DMS53 treated with DMSO at 0.1 percent for 48 hours (cell line): ENCODE results near the gene NAIF1.
"Not testable (repeated sequence)": the region's sequence is repeated elsewhere in the genome, so short reads cannot be mapped to it uniquely, and the experiment has no call there.

ENCODE experiments used
- DNase-seq: peaks from one replicate; lab custom pipeline; 2025; ENCODE audit not compliant: unreplicated experiment; lab: John Stamatoyannopoulos, UW

NAIF1 gene

DNA sequence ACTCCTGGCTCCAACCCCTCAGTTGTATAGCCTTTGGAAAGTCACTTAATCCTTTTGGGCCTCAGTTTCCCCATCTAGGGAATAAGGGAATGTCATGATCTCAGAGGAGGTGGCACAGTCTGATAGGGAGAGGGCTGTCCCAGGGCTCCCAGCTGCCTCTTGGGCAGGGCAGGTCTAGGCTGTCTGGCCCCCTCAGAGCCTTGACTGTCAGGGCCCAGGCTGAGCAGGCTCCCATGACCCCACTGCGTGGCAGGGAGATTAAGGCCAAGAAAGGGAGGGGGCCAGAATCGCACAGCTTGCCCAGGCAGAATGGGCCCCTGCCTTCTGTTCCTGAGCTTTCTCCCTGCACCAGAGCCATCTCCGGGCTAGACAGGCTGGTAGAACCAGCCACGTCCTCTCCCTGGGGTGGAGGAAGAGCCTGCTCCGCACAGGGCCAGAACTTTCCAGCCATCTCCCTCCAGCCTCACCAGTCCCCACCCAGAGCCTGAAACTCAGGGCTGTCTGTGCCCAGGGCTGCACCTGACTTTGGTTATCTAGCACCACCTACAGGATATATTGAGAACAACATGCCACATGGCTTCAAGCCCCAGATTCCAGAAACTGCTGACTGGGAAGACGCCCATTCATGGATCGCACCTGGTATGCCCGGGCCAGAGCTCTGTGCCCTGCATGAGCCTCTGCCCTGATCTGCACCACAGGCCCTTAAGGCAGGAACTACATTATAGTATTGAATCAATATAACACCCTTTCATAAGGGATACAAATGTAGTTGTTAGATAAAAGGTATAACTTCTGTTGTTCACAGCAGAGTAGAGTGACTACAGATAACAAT lies 32.1 kb downstream of the NAIF1 start:
- peak; percentile 92 for DNase-seq

DNA sequence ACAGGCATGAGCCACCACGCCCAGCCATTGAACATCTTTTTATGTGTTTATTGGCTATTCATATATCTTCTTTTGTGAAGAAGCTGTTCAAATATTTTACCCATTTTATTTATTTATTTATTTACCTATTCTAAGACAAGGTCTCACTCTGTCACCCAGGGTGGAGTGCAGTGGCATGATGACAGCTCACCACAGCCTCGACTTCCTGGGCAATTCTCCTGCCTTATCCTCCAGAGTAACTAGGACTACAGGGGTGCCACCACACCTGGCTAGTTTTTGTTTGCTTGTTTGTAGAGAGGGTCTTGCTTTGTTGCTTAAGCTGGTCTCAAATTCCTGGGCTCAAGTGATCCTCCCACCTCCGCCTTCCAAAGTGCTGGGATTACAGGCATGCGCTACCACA lies 33.5 kb downstream of the NAIF1 start:
- DNase-seq: no peak

DNA sequence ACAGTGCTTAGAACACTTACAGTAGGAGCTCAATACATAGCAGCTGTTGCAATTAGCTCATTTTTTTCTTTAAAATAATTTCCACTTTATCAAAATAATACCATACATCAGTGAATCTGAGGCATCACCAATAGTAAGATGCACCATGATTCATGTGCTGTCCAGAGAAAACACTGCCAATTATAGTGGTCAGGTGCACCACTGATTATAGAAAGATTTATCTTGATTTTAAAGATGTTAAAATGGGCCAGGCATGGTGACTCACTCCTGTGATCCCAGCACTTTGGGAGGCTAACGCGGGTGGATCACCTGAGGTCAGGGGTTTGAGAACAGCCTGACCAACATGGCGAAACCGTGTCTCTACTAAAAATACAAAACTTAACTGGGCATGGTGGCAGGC lies 39.4 kb downstream of the NAIF1 start:
- no peak for DNase-seq

DNA sequence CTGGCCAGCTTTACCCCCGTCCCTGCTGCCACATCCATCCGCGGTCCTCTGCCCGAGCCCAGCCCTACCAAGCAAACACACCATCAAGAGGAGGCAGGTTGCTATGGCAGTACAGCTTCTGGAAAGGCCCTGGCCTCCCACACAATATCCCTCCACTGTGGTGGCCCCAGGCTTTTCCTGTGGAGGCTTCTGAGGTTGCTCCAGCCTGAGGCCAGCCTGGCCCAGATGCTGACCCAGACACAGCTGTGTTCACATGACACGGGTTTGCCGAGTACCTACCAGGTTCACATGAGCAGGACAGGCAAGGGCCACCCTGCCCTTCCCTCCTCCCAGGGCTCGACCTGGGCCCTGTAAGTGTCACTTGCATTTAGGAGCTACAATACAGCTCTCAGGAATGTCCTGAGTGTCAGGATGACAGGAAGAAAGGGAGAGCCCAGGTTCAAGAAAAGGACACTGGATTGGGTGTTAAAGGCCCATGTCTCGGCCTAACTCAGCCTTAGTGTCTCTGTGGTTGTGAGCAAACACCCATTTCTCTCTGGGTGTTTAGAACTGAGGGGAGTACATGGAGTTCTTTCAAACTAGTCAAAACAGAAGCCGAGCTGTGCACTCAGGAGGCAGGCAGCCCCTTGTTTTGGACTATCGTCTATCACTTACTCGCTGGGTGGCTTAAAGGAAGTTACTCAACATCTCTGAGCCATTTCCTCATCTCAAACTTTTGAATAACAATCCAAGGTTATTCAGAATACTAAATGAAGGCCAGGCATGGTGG lies 40.2 kb downstream of the NAIF1 start:
- DNase-seq: no peak

DNA sequence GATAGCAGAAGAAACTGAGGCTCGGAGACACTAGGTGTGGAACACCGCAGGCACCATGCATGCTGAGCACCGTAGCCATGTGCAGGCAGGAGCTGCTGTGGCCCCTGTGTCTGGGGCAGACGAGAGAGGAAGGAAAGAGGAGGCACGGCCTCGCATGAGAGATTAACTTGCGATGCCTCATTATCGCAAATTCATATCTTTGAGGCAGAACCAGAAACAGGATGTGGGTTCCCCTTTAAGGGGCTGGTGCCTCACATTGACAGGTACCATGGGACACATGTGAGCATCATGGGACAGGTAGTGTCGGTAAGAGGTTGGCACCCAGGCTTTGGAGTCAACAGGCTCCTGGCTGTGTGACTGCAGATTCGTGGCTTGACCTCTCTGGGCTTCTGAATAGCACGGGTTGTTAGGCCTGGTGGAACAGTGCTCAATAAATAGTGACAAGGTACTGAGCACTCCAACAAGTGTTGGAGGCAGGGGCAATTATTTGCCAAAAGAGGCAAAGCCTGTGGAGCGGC lies 40.8 kb downstream of the NAIF1 start:
- no peak for DNase-seq

DNA sequence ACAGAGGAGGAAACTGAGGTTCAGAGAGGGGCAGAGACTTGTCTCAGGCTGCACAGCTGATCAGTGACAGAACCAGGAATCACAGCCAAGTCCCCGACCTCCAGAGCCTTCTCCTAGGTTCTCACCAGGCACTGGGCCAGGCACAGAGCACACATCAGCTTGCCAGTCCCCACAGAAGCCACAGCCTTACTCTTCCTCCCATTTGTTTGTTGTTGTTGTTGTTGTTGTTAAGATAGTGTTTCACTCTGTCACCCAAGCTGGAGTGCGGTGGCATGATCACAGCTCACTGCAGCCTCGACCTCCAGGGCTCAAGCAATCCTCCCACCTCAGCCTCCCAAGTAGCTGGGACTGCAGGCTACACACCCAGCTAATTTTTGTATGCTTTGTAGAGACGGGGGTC lies 41.4 kb downstream of the NAIF1 start:
- no peak for DNase-seq

DNA sequence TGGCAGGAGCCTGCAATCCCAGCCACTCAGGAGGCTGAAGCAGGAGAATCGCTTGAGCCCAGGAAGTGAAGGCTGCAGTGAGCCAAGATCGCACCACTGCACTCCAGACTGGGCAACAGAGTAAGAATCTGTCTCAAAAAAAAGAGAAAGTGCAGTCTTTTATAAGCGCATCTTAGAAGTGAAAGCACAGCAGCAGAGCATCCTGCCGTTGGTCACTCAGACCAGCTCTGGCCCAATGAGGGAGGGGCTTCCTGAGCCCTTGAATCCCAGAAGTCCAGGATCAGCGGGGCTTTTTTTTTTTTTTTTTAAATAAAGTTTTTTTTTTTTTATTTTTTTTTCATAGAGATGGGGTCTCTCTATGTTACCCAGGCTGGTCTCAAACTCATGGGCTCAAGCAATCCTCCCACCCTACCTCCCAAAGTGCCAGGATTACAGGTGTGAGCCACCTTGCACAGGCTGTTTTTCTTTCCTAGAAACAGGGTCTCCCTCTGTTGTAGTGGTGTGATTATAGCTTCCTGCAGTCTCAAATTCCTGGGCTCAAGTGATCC lies 42.3 kb downstream of the NAIF1 start:
- no peak for DNase-seq

DNA sequence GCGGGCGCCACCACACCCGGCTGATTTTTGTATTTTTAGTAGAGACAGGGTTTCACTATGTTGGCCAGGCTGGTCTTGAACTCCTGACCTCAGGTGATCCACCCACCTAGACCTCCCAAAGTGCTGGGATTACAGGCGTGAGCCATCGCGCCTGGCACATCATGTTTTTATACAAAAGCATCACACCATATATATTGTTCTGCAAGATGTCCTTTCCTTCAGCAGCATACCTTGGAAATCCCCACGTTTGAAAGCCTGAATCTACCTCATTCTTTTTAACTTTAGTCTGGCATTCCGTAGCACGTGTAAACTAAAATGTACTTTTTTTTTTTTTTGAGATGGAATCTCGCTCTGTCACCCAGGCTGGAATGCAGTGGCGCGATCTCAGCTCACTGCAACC lies 43.4 kb downstream of the NAIF1 start:
- not testable (repeated sequence) for DNase-seq

DNA sequence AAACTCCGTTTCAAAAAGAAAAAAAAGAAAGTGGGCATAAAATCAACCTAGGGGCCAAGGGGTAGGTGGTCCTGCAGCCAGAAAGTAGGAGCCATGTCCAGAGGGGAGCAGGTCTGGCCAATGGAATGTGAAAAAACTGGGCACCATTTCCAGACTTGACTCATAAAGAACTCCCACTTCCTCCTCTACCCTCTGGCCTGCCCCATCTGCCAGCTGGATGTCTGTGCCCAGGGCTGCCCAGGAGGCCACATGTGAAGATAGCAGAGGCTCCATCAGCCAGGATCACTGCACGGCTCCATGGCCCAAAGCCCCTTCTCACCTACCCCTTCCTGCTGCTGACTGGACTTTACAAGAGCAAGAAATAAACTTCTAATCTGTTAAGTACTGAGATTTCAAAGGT lies 44.2 kb downstream of the NAIF1 start:
- no peak for DNase-seq

DNA sequence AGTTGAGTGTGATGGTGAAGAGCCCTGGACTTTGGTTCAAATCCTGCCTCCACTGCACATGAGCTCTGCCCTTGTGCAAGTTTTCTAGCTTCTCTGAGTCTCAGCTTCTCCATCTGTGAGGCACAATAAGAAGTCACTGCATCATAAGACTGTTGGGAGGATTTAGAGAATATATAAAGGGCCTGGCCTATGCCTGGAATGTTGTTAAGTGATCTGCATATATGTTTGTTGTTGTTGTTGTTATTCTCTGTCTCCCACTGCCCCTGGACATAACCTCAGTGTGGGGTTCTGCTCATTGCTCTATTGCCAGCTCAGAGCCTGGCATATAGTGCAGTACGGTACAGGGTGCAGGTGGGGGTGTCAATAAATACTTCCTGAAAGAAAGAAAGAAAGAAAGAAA lies 46.0 kb downstream of the NAIF1 start:
- no peak for DNase-seq

DNA sequence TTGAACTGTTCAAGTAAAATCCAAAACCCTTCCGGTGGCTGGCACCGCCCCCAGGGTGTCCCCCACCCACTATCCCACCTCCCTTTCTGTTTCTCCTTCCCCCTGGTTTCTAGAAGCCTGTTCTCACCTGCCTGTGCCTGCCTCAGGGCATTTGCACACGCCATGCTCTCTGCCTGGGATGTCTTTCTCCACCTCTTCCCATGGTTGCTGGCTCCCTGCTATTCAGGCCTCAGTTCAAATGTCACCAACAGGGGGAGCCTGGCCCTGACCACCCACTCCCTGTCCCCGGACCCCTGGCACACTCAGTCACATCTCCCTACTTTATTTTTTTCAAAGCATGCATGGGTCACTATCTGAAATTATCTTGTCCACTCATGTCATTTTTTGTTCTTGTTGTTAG lies 46.4 kb downstream of the NAIF1 start:
- no peak for DNase-seq

DNA sequence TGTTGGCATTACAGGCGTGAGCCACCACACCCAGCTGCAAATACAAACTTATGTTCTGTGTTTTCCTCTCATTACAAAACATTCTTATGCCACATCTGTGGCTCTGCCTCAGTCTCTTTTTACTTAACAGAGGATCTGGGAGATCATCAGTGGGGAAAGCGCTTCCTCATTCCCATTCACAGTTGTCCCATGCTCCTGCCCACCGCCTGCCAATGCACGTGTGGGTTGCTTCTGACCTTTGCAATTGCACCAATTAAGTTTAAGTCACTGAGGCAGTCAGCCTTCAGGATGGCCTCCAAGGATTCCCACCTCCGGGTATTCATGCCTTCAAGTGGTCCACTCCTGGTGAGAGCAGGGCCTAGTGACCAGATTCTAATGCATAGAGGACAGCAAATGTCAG lies 51.4 kb downstream of the NAIF1 start:
- no peak for DNase-seq
